HG03469 (cell line): ENCODE results near the gene P4HB.

Experiments used
- ATAC-seq: cut with Tn5 transposase; IDR thresholded peaks from one replicate; pipeline ENCODE4 v1.9.1; 2021; ENCODE audit warnings: mild to moderate bottlenecking, moderate library complexity, moderate number of reproducible peaks; ENCODE audit not compliant: unreplicated experiment

The P4HB gene

GRCh38 chr17:81794509-81794908 lies 65.8 kb downstream of the P4HB start:
- ATAC-seq, result no peak

GRCh38 chr17:81794074-81794476 lies 66.3 kb downstream of the P4HB start:
- ATAC-seq, result no peak
